Fibroblast of lung (primary cell): ENCODE results near the gene GPBAR1. TPM values are rescaled to one million over a fixed set of nuclear protein-coding genes. Genes with fewer than 3 reads are reported as not detected.

ENCODE experiments used
- DNase-seq, 2 donors: peaks; one replicate each; pipeline versions ENCODE4 v3.0.0 to v3.0.0-alpha.2; 2010; ENCODE audit warnings: low read depth in 2 of 2
- H2AFZ ChIP-seq: 2 replicates; pipeline ENCODE4 v1.5.1; 2012; ENCODE audit warnings: low read length, control low read depth, inconsistent platforms
- H3K27ac ChIP-seq: 2 replicates; pipeline ENCODE4 v1.5.1; 2011; ENCODE audit warnings: low read length, control low read depth; ENCODE audit not compliant: insufficient read depth
- H3K27me3 ChIP-seq: 2 replicates; pipeline ENCODE4 v1.5.1; 2011; ENCODE audit warnings: mild to moderate bottlenecking, low read length; ENCODE audit not compliant: control insufficient read depth, insufficient read depth
- H3K36me3 ChIP-seq: 2 replicates; pipeline ENCODE4 v1.5.1; 2011; ENCODE audit warnings: low read length; ENCODE audit not compliant: control insufficient read depth, insufficient read depth
- H3K4me1 ChIP-seq: 2 replicates; pipeline ENCODE4 v1.5.1; 2011; ENCODE audit warnings: low read length; ENCODE audit not compliant: control insufficient read depth, insufficient read depth; ENCODE audit errors: extremely low read depth
- H3K4me2 ChIP-seq: 2 replicates; pipeline ENCODE4 v1.5.1; 2011; ENCODE audit warnings: low read length, control low read depth; ENCODE audit not compliant: insufficient read depth; ENCODE audit errors: extremely low read depth
- H3K4me3 ChIP-seq, 4 experiments: fragments of 200-600 bp in 1 of 4; sonication (generic) in 1 of 4; replicated peaks in 1 of 4; 2 replicates each; pipeline ENCODE4 v1.5.1; 2011 to 2016; ENCODE audit warnings: low read length in 4 of 4, low read depth in 3 of 4, mild to moderate bottlenecking in 3 of 4, control low read depth in 2 of 4, inconsistent platforms in 1 of 4, mixed read lengths in 1 of 4; ENCODE audit not compliant: insufficient read depth in 1 of 4; ENCODE audit errors: control extremely low read depth in 1 of 4
- H3K79me2 ChIP-seq: 2 replicates; pipeline ENCODE4 v1.5.1; 2012; ENCODE audit warnings: mild to moderate bottlenecking, low read length, inconsistent platforms; ENCODE audit not compliant: control insufficient read depth, insufficient read depth
- H3K9ac ChIP-seq: 2 replicates; pipeline ENCODE4 v1.5.1; 2011; ENCODE audit warnings: mild to moderate bottlenecking, low read length, control low read depth; ENCODE audit not compliant: insufficient read depth
- H3K9me3 ChIP-seq: 2 replicates; pipeline ENCODE4 v1.5.1; 2012; ENCODE audit warnings: low read depth, low read length; ENCODE audit not compliant: control insufficient read depth, insufficient read depth
- H4K20me1 ChIP-seq: 2 replicates; pipeline ENCODE4 v1.5.1; 2011; ENCODE audit warnings: low read length; ENCODE audit not compliant: control insufficient read depth, insufficient read depth; ENCODE audit errors: extremely low read depth
- CTCF ChIP-seq, 2 donors: IDR thresholded peaks in 1 of 2; conservative IDR thresholded peaks in 1 of 2; 1 replicate in 1 of 2; 2 replicates in 1 of 2; pipeline ENCODE4 v1.5.1; 2011 to 2012; ENCODE audit warnings: low read length in 2 of 2, control low read depth in 1 of 2, inconsistent platforms in 1 of 2, low read depth in 1 of 2, mild to moderate bottlenecking in 1 of 2
- EZH2 ChIP-seq: IDR thresholded peaks from 2 replicates; pipeline ENCODE4 v1.5.1; 2012; ENCODE audit warnings: low read length, control low read depth, mild to moderate bottlenecking; ENCODE audit errors: missing control alignments
- polyA plus RNA-seq, 2 donors: library from polyadenylated mRNA; depleted of rRNA in 1 of 2; stranded (reverse) in 1 of 2; unstranded in 1 of 2; fragments of >200 nt; gene quantifications; 2 replicates each; pipeline ENCODE4 v1.2.1, GENCODE V29; 2011 to 2012; ENCODE audit warnings: missing spikeins in 1 of 2
- total RNA-seq: library from RNA; depleted of rRNA; stranded (reverse); fragments of >200 nt; gene quantifications from 2 replicates; pipeline ENCODE4 v1.2.1, GENCODE V29; 2014

GPBAR1 gene
- total and polyA plus RNA-seq, 2 donors (not counting 1 experiment from before 2014, with no cell fraction given), result under 0.01 TPM; not detected in 1

DNA sequence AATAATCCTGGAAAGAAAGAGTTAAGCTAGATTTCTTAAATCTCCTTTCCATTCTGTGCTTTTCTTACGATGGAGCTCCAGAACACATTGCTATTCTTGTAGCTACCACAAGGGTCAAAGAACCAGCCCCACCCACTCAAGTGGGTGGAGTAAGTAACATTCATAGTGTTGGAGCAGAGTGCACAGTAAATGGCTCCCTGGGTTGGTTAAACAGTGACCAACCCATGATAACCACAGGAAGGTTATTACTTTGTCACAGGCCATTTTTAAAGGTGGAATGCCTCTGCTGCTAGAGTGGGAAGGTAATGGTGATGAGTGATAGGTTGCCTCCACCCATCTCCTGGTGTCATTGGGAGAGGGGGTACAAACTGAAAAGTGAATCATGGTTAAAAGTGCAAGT, 29.9 kb upstream of the GPBAR1 start:
- no peaks in the 10 kb centered on the region for H3K9me3 ChIP-seq
- H3K27me3 ChIP-seq, result no peaks in the 10 kb centered on the region
- peak; percentile 18 to 20 for TF ChIP-seq CTCF (conservative IDR thresholded peaks at IDR 0.05 in 1 of 2, IDR thresholded peaks at IDR 0.05 in 1 of 2; ENCODE audit: low read depth in 1 of 2, low read length in 2 of 2)
- no peak for TF ChIP-seq EZH2
- H2AFZ ChIP-seq, result no peak overlapping the region
- H3K36me3 ChIP-seq, result peaks cover 15% of the 10 kb centered on the region
- DNase-seq, result peak; percentile 47 to 74
- no peaks in the 10 kb centered on the region for H4K20me1 ChIP-seq
- no peak overlapping the region for H3K9ac ChIP-seq
- peaks cover 34% of the 10 kb centered on the region for H3K79me2 ChIP-seq
- H3K27ac ChIP-seq, result no peak overlapping the region
- peaks cover 13% of the 10 kb centered on the region for H3K4me1 ChIP-seq
- H3K4me2 ChIP-seq, result no peak overlapping the region
- no peak overlapping the region for H3K4me3 ChIP-seq

DNA sequence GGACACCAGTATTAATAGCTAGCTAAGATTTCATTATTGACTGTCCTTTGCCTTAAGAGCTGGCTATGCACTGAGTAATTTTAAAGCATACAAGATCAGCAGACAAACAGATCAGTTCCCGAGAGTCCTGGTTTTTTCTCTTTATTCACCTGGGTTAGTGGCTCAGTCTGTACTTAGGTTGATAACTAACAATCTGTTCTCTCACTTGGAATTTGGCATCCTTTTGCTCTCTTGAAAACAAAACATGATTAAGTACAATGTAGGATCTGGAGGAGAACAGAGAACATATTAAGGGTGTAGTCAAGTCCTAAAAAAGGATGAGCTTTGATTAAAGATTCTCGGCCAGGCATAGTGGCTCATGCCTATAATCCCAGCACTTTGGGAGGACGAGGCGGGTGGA, 27.3 kb upstream of the GPBAR1 start:
- TF ChIP-seq EZH2, result no peak
- TF ChIP-seq CTCF (conservative IDR thresholded peaks at IDR 0.05 in 1 of 2, IDR thresholded peaks at IDR 0.05 in 1 of 2; ENCODE audit: low read depth in 1 of 2, low read length in 2 of 2), result no peak
- peaks cover 13% of the 10 kb centered on the region for H3K4me1 ChIP-seq
- H3K9me3 ChIP-seq, result no peaks in the 10 kb centered on the region
- peaks cover 21% of the 10 kb centered on the region for H3K79me2 ChIP-seq
- peaks cover 14% of the 10 kb centered on the region for H3K36me3 ChIP-seq
- DNase-seq, result no peak
- H2AFZ ChIP-seq, result no peak overlapping the region
- no peak overlapping the region for H3K27ac ChIP-seq
- no peak overlapping the region for H3K4me3 ChIP-seq
- H3K4me2 ChIP-seq, result no peak overlapping the region
- no peaks in the 10 kb centered on the region for H3K27me3 ChIP-seq
- no peaks in the 10 kb centered on the region for H4K20me1 ChIP-seq
- H3K9ac ChIP-seq, result no peak overlapping the region

- Histone ChIP-seq H3K36me3 (peaks cover 14% of the 10 kb centered on the region), H3K9ac (no peak overlapping the region), H3K4me1 (peaks cover 10% of the 10 kb centered on the region), H2AFZ (no peak overlapping the region), H3K4me3 (no peak overlapping the region), H3K79me2 (peaks cover 21% of the 10 kb centered on the region), H3K9me3 (no peaks in the 10 kb centered on the region), H4K20me1 (no peaks in the 10 kb centered on the region), H3K4me2 (no peak overlapping the region), H3K27me3 (no peaks in the 10 kb centered on the region), H3K27ac (no peak overlapping the region)
- TF ChIP-seq CTCF (conservative IDR thresholded peaks at IDR 0.05 in 1 of 2, IDR thresholded peaks at IDR 0.05 in 1 of 2; ENCODE audit: low read depth in 1 of 2, low read length in 2 of 2) (no peak), EZH2 (no peak)
- DNase-seq, result no peak
Observed at GRCh38 chr2:218234521-218234920, 26.3 kb upstream of the GPBAR1 start.
